H9 (cell line): Measurements from ENCODE around the gene LRPPRC. TPM values are rescaled to one million over a fixed set of nuclear protein-coding genes. Genes with fewer than 3 reads are reported as not detected.

ENCODE experiments used
- DNase-seq: peaks from one replicate; pipeline ENCODE4 v3.0.0-alpha.2; 2017
- H2AFZ ChIP-seq: one replicate; pipeline ENCODE4 v1.6.1; 2013; ENCODE audit warnings: mild to moderate bottlenecking, low read length, control low read depth, moderate library complexity
- H2AK5ac ChIP-seq: 2 replicates; pipeline ENCODE4 v1.6.1; 2013; ENCODE audit warnings: low read length, control low read depth, mixed read lengths; ENCODE audit not compliant: insufficient read length
- H2BK120ac ChIP-seq: one replicate; pipeline ENCODE4 v1.6.1; 2013; ENCODE audit warnings: low read depth, mild to moderate bottlenecking, low read length, control low read depth, inconsistent platforms; ENCODE audit not compliant: poor library complexity, severe bottlenecking
- H2BK12ac ChIP-seq: 2 replicates; pipeline ENCODE4 v1.6.1; 2013; ENCODE audit warnings: low read length, control low read depth, mixed read lengths, low read depth; ENCODE audit not compliant: insufficient read length
- H2BK15ac ChIP-seq: 2 replicates; pipeline ENCODE4 v1.6.1; 2013; ENCODE audit warnings: low read depth, low read length, control low read depth
- H2BK20ac ChIP-seq: one replicate; pipeline ENCODE4 v1.6.1; 2013; ENCODE audit warnings: low read depth, mild to moderate bottlenecking, low read length, control low read depth, inconsistent platforms; ENCODE audit not compliant: poor library complexity, severe bottlenecking
- H2BK5ac ChIP-seq: 2 replicates; pipeline ENCODE4 v1.6.1; 2013; ENCODE audit warnings: low read length, control low read depth, mixed read lengths; ENCODE audit not compliant: insufficient read length
- H3K14ac ChIP-seq: 2 replicates; pipeline ENCODE4 v1.6.1; 2013; ENCODE audit warnings: low read length, control low read depth; ENCODE audit not compliant: insufficient read depth
- H3K18ac ChIP-seq: 2 replicates; pipeline ENCODE4 v1.6.1; 2013; ENCODE audit warnings: low read depth, mild to moderate bottlenecking, mixed read lengths, low read length, control low read depth; ENCODE audit not compliant: insufficient read length
- H3K23ac ChIP-seq: 2 replicates; pipeline ENCODE4 v1.6.1; 2013; ENCODE audit warnings: low read length, control low read depth, mixed read lengths, low read depth; ENCODE audit not compliant: insufficient read length
- H3K23me2 ChIP-seq: 2 replicates; pipeline ENCODE4 v1.6.1; 2013; ENCODE audit warnings: low read depth, mild to moderate bottlenecking, mixed read lengths, low read length, control low read depth; ENCODE audit not compliant: insufficient read length, poor library complexity, severe bottlenecking
- H3K27ac ChIP-seq: 2 replicates; pipeline ENCODE4 v1.5.1; 2013; ENCODE audit warnings: low read length, control low read depth, mixed read lengths, low read depth; ENCODE audit not compliant: insufficient read length
- H3K27me3 ChIP-seq: 2 replicates; pipeline ENCODE4 v1.6.1; 2013; ENCODE audit warnings: low read length, control low read depth, inconsistent platforms; ENCODE audit not compliant: insufficient read depth
- H3K4ac ChIP-seq: 2 replicates; pipeline ENCODE4 v1.6.1; 2013; ENCODE audit warnings: low read depth, mild to moderate bottlenecking, control low read depth, inconsistent platforms, low read length, moderate library complexity
- H3K4me1 ChIP-seq: 2 replicates; pipeline ENCODE4 v1.6.1; 2013; ENCODE audit warnings: low read length, control low read depth, inconsistent platforms; ENCODE audit not compliant: insufficient read depth
- H3K4me2 ChIP-seq: 2 replicates; pipeline ENCODE4 v1.6.1; 2013; ENCODE audit warnings: low read length, control low read depth, mixed read lengths; ENCODE audit not compliant: insufficient read length, insufficient read depth
- H3K56ac ChIP-seq: 2 replicates; pipeline ENCODE4 v1.6.1; 2013; ENCODE audit warnings: low read depth, mild to moderate bottlenecking, mixed read lengths, low read length, control low read depth; ENCODE audit not compliant: insufficient read length
- H3K79me1 ChIP-seq: 2 replicates; pipeline ENCODE4 v1.6.1; 2013; ENCODE audit warnings: low read depth, mild to moderate bottlenecking, moderate library complexity, low read length, control low read depth, inconsistent platforms; ENCODE audit not compliant: insufficient read depth, poor library complexity, severe bottlenecking
- H3K79me2 ChIP-seq: 2 replicates; pipeline ENCODE4 v1.6.1; 2013; ENCODE audit warnings: low read length, control low read depth, inconsistent platforms; ENCODE audit not compliant: insufficient read depth
- H3K9ac ChIP-seq: 2 replicates; pipeline ENCODE4 v1.6.1; 2013; ENCODE audit warnings: low read length, control low read depth, mixed read lengths; ENCODE audit not compliant: insufficient read length; ENCODE audit errors: extremely low read depth
- H3K9me3 ChIP-seq: one replicate; pipeline ENCODE4 v1.6.1; 2013; ENCODE audit warnings: low read depth, low read length, inconsistent platforms; ENCODE audit not compliant: control insufficient read depth
- H3T11ph ChIP-seq: one replicate; pipeline ENCODE4 v1.6.1; 2013; ENCODE audit warnings: mild to moderate bottlenecking, low read length, control low read depth, inconsistent platforms
- H4K20me1 ChIP-seq: one replicate; pipeline ENCODE4 v1.6.1; 2013; ENCODE audit not compliant: control insufficient read depth, insufficient read length, insufficient read depth
- H4K5ac ChIP-seq: 2 replicates; pipeline ENCODE4 v1.6.1; 2013; ENCODE audit warnings: low read depth, mild to moderate bottlenecking, mixed read lengths, low read length, control low read depth; ENCODE audit not compliant: insufficient read length
- H4K8ac ChIP-seq: replicated peaks from 2 replicates; pipeline ENCODE4 v1.6.1; 2013; ENCODE audit warnings: low read length, control low read depth, mixed read lengths, low read depth; ENCODE audit not compliant: insufficient read length
- H4K91ac ChIP-seq: 2 replicates; pipeline ENCODE4 v1.6.1; 2013; ENCODE audit warnings: low read depth, mild to moderate bottlenecking, moderate library complexity, mixed read lengths, low read length, control low read depth; ENCODE audit not compliant: insufficient read length
- H3K27ac Mint-ChIP-seq, 3 experiments: 2 replicates in 2 of 3; 3 replicates in 1 of 3; pipeline ENCODE4 v1.8.0; 2020 to 2021; ENCODE audit warnings: mixed read lengths in 3 of 3, mild to moderate bottlenecking in 1 of 3, moderate library complexity in 1 of 3
- H3K27me3 Mint-ChIP-seq: 2 replicates; pipeline ENCODE4 v1.8.0; 2021; ENCODE audit warnings: low read depth, mild to moderate bottlenecking, moderate library complexity, mixed read lengths
- H3K36me3 Mint-ChIP-seq, 3 experiments: 2 replicates in 2 of 3; 3 replicates in 1 of 3; pipeline ENCODE4 v1.8.0; 2020 to 2021; ENCODE audit warnings: low read depth in 3 of 3, mixed read lengths in 3 of 3; ENCODE audit not compliant: insufficient read depth in 1 of 3
- H3K4me1 Mint-ChIP-seq, 2 experiments: 2 replicates each; pipeline ENCODE4 v1.8.0; 2020; ENCODE audit warnings: mixed read lengths in 2 of 2
- H3K4me3 Mint-ChIP-seq, 2 experiments: 2 replicates in 1 of 2; 3 replicates in 1 of 2; pipeline ENCODE4 v1.8.0; 2020 to 2021; ENCODE audit warnings: mild to moderate bottlenecking in 2 of 2, mixed read lengths in 2 of 2, moderate library complexity in 1 of 2
- H3K9me3 Mint-ChIP-seq, 2 experiments: 2 replicates in 1 of 2; 3 replicates in 1 of 2; pipeline ENCODE4 v1.8.0; 2020; ENCODE audit warnings: mild to moderate bottlenecking in 2 of 2, mixed read lengths in 2 of 2, moderate library complexity in 1 of 2
- CTCF ChIP-seq: fragments of 200-600 bp; sonication (generic); conservative IDR thresholded peaks from 3 replicates; pipeline ENCODE4 v1.8.0; 2021; ENCODE audit warnings: antibody characterized with exemption, mild to moderate bottlenecking
- WGBS: extraction: QIAGEN DNeasy Blood & Tissue Kit; methylation state at CpG from one replicate; pipeline ENCODE4 v1.1.7; 2013; ENCODE audit warnings: missing lambda C conversion rate, low lambda C conversion rate, mixed read lengths; ENCODE audit not compliant: insufficient read length; ENCODE audit errors: extremely low coverage; 5-methylcytosine and 5-hydroxymethylcytosine counted together
- total RNA-seq: library from RNA; stranded (reverse); gene quantifications from 2 replicates; pipeline ENCODE4 v1.2.1, GENCODE V29; 2021

LRPPRC gene
- total RNA-seq, 1 experiment from 2014 or later: 182 TPM

GRCh38 chr2:43840965-43841364, 154.8 kb downstream of the LRPPRC start:
- H4K20me1 ChIP-seq: no peaks in the 10 kb centered on the region
- no peak overlapping the region for H2AK5ac ChIP-seq
- no peak overlapping the region for H2BK5ac ChIP-seq
- no peak overlapping the region for H2BK20ac ChIP-seq
- H3K23ac ChIP-seq: no peak overlapping the region
- no peak overlapping the region for H4K8ac ChIP-seq
- H3K27me3 ChIP-seq: no peaks in the 10 kb centered on the region
- no peak overlapping the region for H3K9ac ChIP-seq
- H3K4me1 ChIP-seq: no peaks in the 10 kb centered on the region; the same call in 1 of the 2 replicates
- H2BK12ac ChIP-seq: no peak overlapping the region
- WGBS: no CpG with 5 or more reads among the region's 5 CpGs
- Mint-ChIP-seq H3K4me3 (no peak overlapping the region), H3K27ac (peak overlapping the region in 1 of 3 experiments; percentile 74; a peak in 2 of 7 replicates), H3K36me3 (no peaks in the 10 kb centered on the region), H3K4me1 (peaks cover 0 to 11% of the 10 kb centered on the region in 2 experiments; a peak in 2 of 4 replicates), H3K9me3 (no peaks in the 10 kb centered on the region), H3K27me3 (no peaks in the 10 kb centered on the region)
- H3K9me3 ChIP-seq: no peaks in the 10 kb centered on the region
- H2AFZ ChIP-seq: no peak overlapping the region
- H3K79me1 ChIP-seq: no peaks in the 10 kb centered on the region
- H2BK15ac ChIP-seq: no peak overlapping the region
- H3K18ac ChIP-seq: no peak overlapping the region
- H3K23me2 ChIP-seq: no peaks in the 10 kb centered on the region
- H3T11ph ChIP-seq: no peak overlapping the region
- no peak overlapping the region for H3K56ac ChIP-seq
- H4K91ac ChIP-seq: no peak overlapping the region
- no peak overlapping the region for H3K4ac ChIP-seq
- H2BK120ac ChIP-seq: no peak overlapping the region
- no peaks in the 10 kb centered on the region for H3K79me2 ChIP-seq
- no peak for TF ChIP-seq CTCF
- no peak overlapping the region for H3K14ac ChIP-seq
- DNase-seq: no peak
- no peak overlapping the region for H3K4me2 ChIP-seq
- no peak overlapping the region for H3K27ac ChIP-seq
- H4K5ac ChIP-seq: no peak overlapping the region
